T-helper 22 cell (primary cell): ENCODE results near the gene COL9A1.

Experiments used
- DNase-seq: peaks from one replicate; pipeline ENCODE4 v3.0.0-alpha.2; 2020; ENCODE audit warnings: low read depth

Gene COL9A1

DNA sequence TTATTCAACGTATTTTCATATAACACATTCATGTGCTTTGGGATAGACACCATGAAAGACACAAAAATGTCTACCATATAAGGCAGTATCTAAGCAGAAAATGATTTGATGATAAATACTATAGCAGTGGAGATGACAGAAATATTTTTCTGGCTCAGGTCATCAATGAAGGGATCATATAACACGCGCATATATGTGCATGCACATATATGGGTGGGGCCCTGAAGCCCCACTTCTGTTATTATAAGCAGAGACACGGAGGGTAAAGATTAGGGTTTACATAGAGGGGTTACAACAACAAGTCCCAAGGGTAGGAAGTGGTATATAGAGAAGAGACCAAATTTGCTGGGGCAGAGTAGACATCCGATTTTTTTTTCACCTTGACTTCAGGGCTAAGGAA is 16.0 kb downstream of the COL9A1 start:
- DNase-seq, result no peak

GRCh38 chr6:70285201-70285600 is 17.7 kb downstream of the COL9A1 start:
- no peak for DNase-seq

DNA sequence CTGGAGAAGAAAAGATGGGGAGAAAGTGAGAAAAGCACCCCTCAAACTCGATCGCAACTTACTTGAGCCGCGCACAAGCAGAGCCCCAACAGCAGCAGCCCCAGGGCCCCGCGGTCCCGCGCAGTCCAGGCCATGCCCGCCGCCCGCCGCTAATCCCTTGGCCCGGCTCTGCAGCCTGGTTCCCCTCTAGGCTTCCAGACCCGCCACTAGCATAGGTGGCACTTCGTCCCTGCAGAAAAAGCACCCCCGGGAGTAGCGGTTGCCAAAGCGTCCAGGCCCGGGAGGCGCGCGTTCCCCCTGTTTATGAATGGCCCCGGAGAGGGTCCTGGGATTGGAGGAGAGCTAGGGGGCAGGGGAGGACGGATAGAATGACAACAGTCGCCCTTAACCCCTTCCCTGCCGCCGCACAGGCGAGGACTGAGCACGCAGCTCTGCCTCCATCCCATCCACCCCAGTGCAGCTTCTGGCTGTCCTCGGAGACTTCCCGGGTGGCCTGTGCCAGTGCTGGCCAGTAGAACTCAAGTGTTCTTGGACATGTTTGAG is 19.9 kb downstream of the COL9A1 start:
- no peak for DNase-seq

GRCh38 chr6:70282312-70282918 is 20.5 kb downstream of the COL9A1 start:
- no peak for DNase-seq

DNA sequence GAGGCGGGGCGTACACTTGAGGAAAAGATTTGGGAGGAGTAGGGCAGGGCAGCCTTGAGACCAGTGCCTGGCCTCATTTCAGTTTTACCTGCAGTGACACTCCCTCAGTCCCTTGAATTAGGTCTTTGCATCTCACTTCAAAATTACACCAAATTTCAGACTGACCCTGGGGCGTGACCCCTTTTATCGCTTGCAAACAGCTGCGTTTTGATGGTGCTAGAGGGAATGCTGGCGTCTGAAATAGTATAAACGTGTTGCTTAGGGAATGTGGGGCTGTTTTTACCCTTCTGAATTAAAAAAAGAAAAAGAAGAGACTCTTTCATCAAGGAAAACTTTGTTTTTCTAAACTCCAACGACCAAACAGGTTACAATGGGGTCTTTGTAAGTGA is 21.0 kb downstream of the COL9A1 start:
- DNase-seq, result no peak

DNA sequence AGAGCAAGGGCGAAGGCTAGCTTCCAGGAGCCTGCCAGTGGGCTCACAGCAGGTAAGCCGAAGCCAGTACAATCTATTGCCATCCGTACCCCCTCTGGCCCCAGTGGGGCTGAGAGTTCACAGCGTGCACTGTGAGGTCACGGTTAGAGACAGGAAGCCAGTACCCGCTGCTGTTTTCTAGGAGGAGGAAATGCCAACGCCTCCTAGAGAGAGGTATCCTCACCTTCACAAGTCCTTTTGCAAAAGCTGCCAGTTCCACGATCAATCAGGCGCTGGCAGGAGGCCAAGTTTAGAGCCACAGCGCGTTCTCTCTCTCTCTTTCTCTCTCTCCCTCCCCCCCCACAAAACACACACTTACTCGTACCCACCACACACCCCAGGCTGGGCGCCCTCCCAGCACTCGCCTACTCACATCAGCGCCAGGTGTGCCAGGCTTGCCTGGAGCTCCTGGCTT is 22.5 kb downstream of the COL9A1 start:
- DNase-seq, result no peak

DNA sequence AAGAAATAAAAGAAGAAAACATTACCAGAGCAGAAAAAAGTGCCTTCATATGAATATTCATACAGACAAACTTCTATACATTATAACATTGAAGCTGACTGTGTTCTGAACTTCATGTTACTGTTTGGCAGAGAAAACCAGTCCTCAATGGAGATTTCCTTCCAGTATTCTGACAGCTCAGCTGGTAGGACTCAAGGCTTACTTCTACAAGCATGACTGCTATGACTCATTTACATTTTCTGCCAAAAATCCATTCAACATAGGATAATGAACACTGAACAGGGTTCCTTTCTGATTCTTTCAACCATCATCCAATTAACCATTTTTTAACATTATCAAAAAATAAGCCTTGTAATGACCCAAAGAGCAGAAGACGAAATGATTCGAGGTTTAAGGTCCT is 25.4 kb downstream of the COL9A1 start:
- DNase-seq, result no peak

GRCh38 chr6:70274338-70274737 is 28.5 kb downstream of the COL9A1 start:
- no peak for DNase-seq

GRCh38 chr6:70272071-70272470 is 30.8 kb downstream of the COL9A1 start:
- DNase-seq, result no peak

DNA sequence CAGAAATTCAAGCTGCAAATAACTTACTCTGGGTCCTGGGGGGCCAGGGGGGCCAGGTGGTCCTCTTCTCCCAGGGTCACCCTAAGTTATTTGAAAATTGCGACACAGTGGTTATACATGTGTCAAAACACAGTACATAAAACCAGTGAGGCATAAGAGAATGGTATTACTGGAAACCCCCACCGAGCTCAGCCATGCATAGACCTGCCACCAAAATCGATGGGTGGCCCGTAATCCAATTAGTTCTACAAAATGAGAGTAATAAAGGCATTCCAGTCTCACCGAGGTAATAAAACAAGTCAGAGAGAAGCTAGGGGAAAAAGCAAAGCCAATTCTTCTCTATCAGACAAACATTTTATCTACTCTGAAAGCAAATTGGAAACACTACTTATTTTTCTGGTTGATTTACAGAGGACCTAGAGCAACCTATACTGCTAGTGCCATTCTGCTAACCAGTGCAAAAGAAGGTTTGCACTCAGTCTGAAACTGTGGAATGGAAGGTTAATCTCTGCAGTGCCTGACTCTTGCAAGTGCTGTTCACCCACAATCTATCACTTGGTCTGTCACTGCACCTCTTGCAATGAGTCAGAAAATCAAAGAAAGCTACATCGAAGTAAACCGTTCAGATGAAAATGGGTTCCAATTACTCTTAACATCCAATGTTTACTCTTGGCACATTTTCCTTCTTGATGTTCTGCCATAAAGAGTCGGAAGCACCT is 32.4 kb downstream of the COL9A1 start:
- no peak for DNase-seq

- no peak for DNase-seq
Observed at GRCh38 chr6:70266142-70266541, 36.7 kb downstream of the COL9A1 start.

- DNase-seq, result no peak
Observed at GRCh38 chr6:70264306-70264705, 38.6 kb downstream of the COL9A1 start.

DNA sequence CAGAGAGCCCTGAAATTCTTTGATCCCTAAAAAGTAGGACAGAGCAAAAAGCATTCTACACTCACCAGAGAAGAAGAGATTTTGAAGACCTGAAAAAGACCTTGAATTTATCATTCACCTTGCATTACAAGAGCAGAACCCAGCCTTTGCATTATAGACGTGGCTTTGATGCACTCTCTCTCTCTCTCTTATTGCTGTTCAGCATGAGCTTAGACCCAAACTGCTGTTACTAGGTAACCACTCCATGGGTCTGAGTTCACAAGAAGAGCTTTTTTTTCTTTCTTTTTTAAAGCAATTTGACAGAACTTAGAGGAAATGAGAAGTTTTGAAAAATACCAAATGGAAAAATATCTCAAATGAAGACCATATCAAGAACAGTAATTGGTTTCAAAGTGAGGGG is 44.4 kb downstream of the COL9A1 start:
- DNase-seq, result no peak

- DNase-seq, result no peak
Observed at GRCh38 chr6:70257768-70258273, 45.1 kb downstream of the COL9A1 start.

DNA sequence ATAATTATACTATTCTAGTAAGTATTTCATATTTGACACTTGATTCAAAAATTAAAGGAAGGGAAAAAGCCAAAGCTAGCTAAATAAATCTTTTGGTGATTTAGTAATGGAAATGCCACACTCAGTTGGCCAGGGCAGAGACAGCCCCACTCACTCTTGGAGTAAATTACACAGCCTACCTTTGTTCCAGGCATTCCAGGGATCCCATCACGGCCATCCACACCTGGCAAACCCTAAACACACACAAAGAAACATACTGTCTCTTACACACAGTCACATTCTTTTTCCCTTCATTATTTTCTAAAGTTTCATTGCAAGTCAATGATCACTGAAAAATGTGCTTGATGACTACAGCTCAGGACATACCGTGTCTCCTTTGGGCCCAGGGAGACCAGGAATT is 48.1 kb downstream of the COL9A1 start:
- DNase-seq, result no peak

DNA sequence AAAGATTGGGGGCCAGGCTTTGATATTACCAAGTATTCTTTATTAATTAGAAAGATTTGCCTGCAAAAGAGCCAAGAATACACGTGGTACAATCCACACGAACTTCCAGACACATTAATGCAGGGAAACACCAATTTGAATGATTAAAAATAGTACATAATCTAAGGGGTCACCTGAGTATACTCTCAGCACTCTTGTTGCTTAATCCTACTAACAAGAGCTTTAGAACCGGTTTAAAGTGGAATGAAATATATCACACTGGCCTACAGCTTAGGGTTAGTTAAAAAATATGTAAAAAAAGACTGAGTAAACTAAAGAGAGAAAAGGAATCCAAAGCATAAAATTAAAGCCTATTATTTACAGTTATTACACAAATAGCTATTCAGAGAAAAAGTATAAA is 49.0 kb downstream of the COL9A1 start:
- DNase-seq, result no peak

- DNase-seq, result no peak
Observed at GRCh38 chr6:70252604-70253003, 50.3 kb downstream of the COL9A1 start.

DNA sequence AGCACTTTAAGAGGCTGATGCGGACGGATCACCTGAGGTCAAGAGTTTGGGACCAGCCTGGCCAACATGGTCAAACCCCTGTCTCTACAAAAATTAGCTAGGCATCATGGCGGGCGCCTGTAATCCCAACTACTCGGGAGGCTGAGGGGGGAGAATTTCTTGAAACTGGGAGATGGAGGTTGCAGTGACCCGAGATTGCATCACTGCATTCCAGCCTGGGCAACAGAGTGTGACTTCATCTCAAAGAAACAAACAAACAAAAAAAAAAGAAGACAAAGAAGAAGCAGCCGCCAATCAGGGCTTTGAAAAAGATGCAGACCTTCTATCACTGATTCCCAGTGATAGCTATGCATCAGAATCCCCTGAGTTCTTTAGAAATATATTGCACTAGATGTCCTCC is 56.8 kb downstream of the COL9A1 start:
- no peak for DNase-seq

- DNase-seq, result no peak
Observed at GRCh38 chr6:70241991-70242420, 60.9 kb downstream of the COL9A1 start.

GRCh38 chr6:70241031-70241430 is 61.9 kb downstream of the COL9A1 start:
- no peak for DNase-seq

GRCh38 chr6:70236343-70236742 is 66.5 kb downstream of the COL9A1 start:
- DNase-seq, result no peak

GRCh38 chr6:70234561-70235236 is 68.2 kb downstream of the COL9A1 start:
- no peak for DNase-seq

- no peak for DNase-seq
Observed at GRCh38 chr6:70231311-70231710, 71.6 kb downstream of the COL9A1 start.
